Cardiac muscle cell (in vitro differentiated cells and primary cell): ENCODE results near the gene SPRR2G. TPM values are rescaled to one million over a fixed set of nuclear protein-coding genes. Genes with fewer than 3 reads are reported as not detected.
"Not testable (repeated sequence)": the region's sequence is repeated elsewhere in the genome, so short reads cannot be mapped to it uniquely, and the experiment has no call there.

ENCODE experiments used
- DNase-seq, 2 donors: peaks; one replicate each; pipeline versions ENCODE4 v3.0.0 to v3.0.0-alpha.2; 2010 to 2017; ENCODE audit warnings: low read depth in 1 of 2, low spot score in 1 of 2
- H3K27ac ChIP-seq: fragments of 200-600 bp; sonication (generic); 2 replicates; pipeline ENCODE4 v1.5.1; 2016
- H3K27me3 ChIP-seq: fragments of 200-600 bp; sonication (generic); 2 replicates; pipeline ENCODE4 v1.6.0; 2016; ENCODE audit warnings: control low read depth
- H3K36me3 ChIP-seq: fragments of 200-600 bp; sonication (generic); 2 replicates; pipeline ENCODE4 v1.5.1; 2016; ENCODE audit warnings: control low read depth
- H3K4me1 ChIP-seq: fragments of 200-600 bp; sonication (generic); 2 replicates; pipeline ENCODE4 v1.8.1; 2017; ENCODE audit warnings: low read depth, mild to moderate bottlenecking, mixed run types
- H3K4me3 ChIP-seq: fragments of 200-600 bp; sonication (generic); 2 replicates; pipeline ENCODE4 v1.5.1; 2016; ENCODE audit warnings: mild to moderate bottlenecking
- H3K9me3 ChIP-seq: fragments of 200-600 bp; sonication (generic); 2 replicates; pipeline ENCODE4 v1.5.1; 2017; ENCODE audit warnings: low read depth, mild to moderate bottlenecking, control low read depth
- polyA plus RNA-seq: library from polyadenylated mRNA; unstranded; fragments of >200 nt; fragmentation: Nextera tagmentation; extraction: Ambion mirVana; gene quantifications from 2 replicates; pipeline ENCODE4 v1.2.1, GENCODE V29; 2016
- total RNA-seq: library from RNA; depleted of rRNA; stranded (reverse); fragments of >200 nt; gene quantifications from 2 replicates; pipeline ENCODE4 v1.2.3, GENCODE V29; 2016
- TF ChIP-seq, protein P1 (sequence below): IDR thresholded peaks from 2 replicates; pipeline ENCODE4 v1.5.1; 2012; ENCODE audit warnings: low read depth, mild to moderate bottlenecking, low read length

The SPRR2G gene
- total and polyA plus RNA-seq, 2 experiments from 2014 or later: not detected

DNA sequence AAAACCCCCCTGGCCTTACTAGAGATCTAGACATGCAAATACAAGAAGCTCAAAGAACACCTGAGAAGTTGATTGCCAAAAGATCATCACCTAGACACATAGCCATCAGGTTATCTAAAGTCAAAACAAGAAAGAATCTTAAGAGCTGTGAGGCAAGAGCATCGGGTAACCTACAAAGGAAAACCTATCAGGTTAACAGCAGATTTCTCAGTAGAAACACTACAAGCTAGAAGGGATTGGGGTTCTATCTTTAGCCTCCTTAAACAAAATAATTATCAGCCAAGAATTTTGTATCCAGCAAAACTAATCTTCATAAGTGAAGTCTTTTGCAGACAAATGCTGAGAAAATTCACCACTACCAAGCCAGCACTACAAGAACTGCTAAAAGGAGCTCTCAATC, 25.2 kb downstream of the SPRR2G start:
- Histone ChIP-seq H3K27me3 (no peaks in the 10 kb centered on the region), H3K9me3 (no peaks in the 10 kb centered on the region), H3K4me1 (peaks cover 2% of the 10 kb centered on the region), H3K36me3 (no peaks in the 10 kb centered on the region), H3K4me3 (no peak overlapping the region), H3K27ac (no peak overlapping the region)
- DNase-seq: no peak
- TF ChIP-seq, protein P1, sequence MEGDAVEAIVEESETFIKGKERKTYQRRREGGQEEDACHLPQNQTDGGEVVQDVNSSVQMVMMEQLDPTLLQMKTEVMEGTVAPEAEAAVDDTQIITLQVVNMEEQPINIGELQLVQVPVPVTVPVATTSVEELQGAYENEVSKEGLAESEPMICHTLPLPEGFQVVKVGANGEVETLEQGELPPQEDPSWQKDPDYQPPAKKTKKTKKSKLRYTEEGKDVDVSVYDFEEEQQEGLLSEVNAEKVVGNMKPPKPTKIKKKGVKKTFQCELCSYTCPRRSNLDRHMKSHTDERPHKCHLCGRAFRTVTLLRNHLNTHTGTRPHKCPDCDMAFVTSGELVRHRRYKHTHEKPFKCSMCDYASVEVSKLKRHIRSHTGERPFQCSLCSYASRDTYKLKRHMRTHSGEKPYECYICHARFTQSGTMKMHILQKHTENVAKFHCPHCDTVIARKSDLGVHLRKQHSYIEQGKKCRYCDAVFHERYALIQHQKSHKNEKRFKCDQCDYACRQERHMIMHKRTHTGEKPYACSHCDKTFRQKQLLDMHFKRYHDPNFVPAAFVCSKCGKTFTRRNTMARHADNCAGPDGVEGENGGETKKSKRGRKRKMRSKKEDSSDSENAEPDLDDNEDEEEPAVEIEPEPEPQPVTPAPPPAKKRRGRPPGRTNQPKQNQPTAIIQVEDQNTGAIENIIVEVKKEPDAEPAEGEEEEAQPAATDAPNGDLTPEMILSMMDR: no peak

DNA sequence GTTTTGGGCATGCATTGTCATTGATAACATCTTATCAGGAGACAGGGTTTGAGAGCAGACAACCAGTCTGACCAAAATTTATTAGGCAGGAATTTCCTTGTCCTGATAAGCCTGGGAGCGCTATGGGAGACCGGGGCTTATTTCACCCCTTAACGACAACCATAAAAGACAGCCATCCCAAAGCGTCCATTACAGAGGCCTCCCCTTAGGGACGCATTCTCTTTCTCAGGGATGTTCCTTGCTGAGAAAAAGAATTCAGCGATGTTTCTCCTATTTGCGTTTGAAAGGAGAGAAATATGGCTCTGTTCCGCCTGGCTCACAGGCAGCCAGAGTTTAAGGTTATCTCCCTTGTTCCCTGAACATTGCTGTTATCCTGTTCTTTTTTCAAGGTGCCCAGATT, 26.9 kb downstream of the SPRR2G start:
- H3K36me3 ChIP-seq, H3K9me3 ChIP-seq, DNase-seq, H3K4me1 ChIP-seq, H3K27ac ChIP-seq, H3K4me3 ChIP-seq, H3K27me3 ChIP-seq: not testable (repeated sequence)

DNA sequence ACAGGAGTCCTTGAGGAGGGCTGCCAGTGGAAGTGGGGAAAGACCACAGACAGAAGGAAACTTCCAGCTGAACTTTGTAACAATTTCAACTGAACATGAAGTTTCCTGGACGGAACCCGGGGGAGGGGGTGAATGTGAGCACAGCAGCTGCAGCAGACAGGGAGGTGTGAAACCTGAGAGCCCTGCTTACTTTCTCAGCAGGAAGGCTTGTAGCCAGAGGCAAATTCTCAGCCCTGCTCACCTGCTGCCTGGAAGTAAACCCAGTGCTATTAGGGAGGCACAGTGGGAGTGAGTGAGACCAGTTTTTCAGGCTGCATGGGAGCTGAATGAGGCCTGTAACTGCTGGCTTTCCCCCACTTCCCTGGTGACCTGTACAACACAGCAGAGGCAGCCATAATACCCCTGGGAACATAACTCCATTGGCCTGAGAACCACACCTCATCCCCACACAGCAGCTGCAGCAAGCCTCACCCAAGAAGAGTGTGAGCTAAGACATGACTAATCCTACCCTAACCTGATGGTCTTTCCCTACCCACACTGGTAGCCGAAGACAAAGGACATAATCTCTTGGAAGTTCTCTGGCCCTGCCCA, 27.8 kb downstream of the SPRR2G start:
- TF ChIP-seq, protein P1: no peak
- H3K9me3 ChIP-seq: no peaks in the 10 kb centered on the region
- no peak overlapping the region for H3K4me3 ChIP-seq
- no peaks in the 10 kb centered on the region for H3K27me3 ChIP-seq
- peak in 1 of 2 donors; percentile 27 for DNase-seq
- H3K4me1 ChIP-seq: peaks cover 2% of the 10 kb centered on the region
- no peaks in the 10 kb centered on the region for H3K36me3 ChIP-seq
- H3K27ac ChIP-seq: peak overlapping the region; percentile 51

DNA sequence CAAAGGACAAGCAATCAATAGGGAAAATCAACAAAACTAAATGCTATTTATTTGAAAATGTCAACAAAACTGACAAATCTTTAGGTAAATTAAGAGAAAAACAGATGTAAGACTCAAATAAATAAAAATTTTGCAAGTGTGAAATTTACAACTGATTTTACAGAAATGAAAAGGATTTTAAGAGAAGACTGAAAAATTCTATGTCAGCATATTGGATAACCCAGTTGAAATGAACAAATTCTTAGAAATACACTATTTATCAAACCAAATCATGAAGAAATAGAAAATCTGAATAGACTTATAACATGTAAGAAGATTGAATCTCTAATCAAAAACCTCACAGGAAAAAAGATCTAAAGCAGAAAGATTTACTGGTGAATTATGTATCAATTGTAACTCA, 29.7 kb downstream of the SPRR2G start:
- TF ChIP-seq, protein P1: no peak
- no peak overlapping the region for H3K27ac ChIP-seq
- no peak overlapping the region for H3K4me3 ChIP-seq
- H3K9me3 ChIP-seq: no peaks in the 10 kb centered on the region
- no peaks in the 10 kb centered on the region for H3K27me3 ChIP-seq
- H3K4me1 ChIP-seq: peaks cover 2% of the 10 kb centered on the region
- DNase-seq: no peak
- H3K36me3 ChIP-seq: no peaks in the 10 kb centered on the region

DNA sequence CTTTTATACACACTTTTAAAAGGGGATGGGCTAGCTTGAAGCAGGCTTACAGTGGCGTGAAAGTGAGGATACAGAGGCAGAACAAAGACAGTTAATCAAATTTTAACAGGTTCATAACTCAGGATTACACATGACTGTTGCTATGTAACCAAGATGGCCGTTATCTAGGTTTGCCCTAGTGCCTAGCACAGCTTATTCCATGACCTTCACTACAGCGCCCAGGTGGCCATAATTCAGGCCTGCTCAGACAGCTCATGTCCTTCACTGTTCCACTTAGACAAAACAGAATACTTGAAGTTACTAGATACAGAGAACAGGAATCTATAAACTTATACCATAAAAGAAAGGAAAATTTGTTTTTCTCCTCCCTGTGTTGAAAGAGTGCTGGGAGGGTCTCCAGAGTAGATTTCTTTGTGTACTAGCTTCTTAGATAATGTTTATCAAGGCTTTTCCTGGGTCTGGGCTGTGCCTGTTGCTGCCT, 31.2 kb downstream of the SPRR2G start:
- TF ChIP-seq, protein P1: no peak
- H3K4me1 ChIP-seq: peaks cover 2% of the 10 kb centered on the region
- no peaks in the 10 kb centered on the region for H3K9me3 ChIP-seq
- H3K27me3 ChIP-seq: no peaks in the 10 kb centered on the region
- H3K36me3 ChIP-seq: no peaks in the 10 kb centered on the region
- peak in 1 of 2 donors; percentile 6 for DNase-seq
- H3K27ac ChIP-seq: peak overlapping the region; percentile 55
- H3K4me3 ChIP-seq: no peak overlapping the region

DNA sequence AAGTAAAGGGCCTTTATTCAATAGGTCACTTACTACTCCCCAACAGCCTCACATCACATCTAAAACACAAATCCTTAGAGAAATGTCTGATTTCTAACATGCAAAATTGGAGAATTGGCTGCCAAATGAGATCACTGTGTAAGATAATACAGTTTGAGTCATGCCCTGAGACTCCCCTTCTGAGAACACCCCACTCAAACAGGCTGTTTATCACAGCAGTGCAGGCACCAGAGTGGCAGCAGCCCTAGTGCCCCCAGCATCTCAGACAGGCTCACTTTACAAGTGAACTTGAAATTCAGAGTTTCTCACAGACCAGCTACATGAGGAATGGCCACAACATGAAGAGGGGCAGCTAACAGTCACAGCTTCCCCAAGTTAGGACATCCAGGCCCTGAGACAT, 35.4 kb downstream of the SPRR2G start:
- H3K9me3 ChIP-seq, H3K4me1 ChIP-seq, H3K36me3 ChIP-seq, H3K4me3 ChIP-seq, H3K27me3 ChIP-seq, H3K27ac ChIP-seq, DNase-seq: not testable (repeated sequence)

DNA sequence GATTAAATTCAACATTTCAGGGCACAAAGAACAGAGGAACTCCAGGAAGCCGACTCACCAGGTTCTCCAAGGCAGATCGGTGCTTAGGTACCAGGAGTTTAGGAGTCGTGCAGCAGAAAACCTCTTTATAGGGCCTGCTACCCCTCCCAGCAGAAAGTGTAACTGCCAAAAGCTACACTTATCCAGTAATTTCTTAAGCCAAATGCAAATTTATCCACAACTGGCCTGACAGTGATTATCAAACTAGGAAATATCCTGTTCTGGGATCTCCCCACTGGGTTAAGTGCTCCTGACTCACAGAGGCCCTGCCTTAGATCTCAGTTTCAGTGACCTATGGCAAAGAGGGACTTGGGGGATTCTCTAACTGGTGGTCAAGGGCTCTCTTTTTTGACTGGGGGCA, 37.3 kb downstream of the SPRR2G start, which contains the start of gene SPRR2F:
SPRR2F (minus strand) TSS at position 101 of the 400 bp plus-strand sequence. CDS start 783 bp downstream, outside the sequence.
- Histone ChIP-seq H3K27me3 (no peaks in the 10 kb centered on the region), H3K36me3 (no peaks in the 10 kb centered on the region)
- TF ChIP-seq, protein P1: no peak

DNA sequence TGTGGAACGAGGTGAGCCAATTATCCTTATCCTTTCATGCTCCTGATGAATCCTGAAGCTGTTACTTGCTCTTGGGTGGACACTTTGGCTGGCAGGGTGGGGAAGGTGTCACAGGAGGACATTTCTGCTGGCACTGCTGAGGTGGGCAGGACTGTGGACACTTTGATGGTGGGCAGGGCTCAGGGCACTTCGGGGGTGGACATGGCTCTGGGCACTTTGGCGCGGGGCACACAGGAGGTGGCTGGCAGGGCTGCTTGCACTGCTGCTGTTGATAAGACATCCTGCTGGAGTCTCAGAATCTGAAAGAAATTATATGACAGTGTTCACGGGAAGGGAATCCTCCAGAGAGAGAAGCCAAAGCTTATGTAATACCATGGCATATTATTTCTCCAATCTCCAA, 38.2 kb downstream of the SPRR2G start:
- not testable (repeated sequence) for H3K27ac ChIP-seq, H3K4me3 ChIP-seq, H3K27me3 ChIP-seq, H3K4me1 ChIP-seq, DNase-seq, H3K9me3 ChIP-seq, H3K36me3 ChIP-seq

More for the DNA sequence above, 37.3 kb downstream of the SPRR2G start, which contains the start of gene SPRR2F:
- Histone ChIP-seq H3K4me1 (no peaks in the 10 kb centered on the region), H3K4me3 (no peak within 1 kb of the TSS), H3K9me3 (no peaks in the 10 kb centered on the region), H3K27ac (no peak within 1 kb of the TSS)
- DNase-seq: no peak
